Gastrocnemius medialis (tissue), 4 donors: Measurements from ENCODE around the gene SHOC2.

Experiments
- CTCF ChIP-seq, 5 experiments: fragments of 450-650 bp in 3 of 5; fragments of 200-600 bp in 2 of 5; sonication (generic) in 2 of 5; IDR thresholded peaks in 4 of 5; conservative IDR thresholded peaks in 1 of 5; 1 replicate in 4 of 5; 2 replicates in 1 of 5; pipeline ENCODE4 v1.5.1; 2016 to 2019; ENCODE audit warnings: antibody characterized with exemption in 5 of 5, mild to moderate bottlenecking in 3 of 5, moderate library complexity in 3 of 5
- POLR2A ChIP-seq, 2 donors: fragments of 450-650 bp; IDR thresholded peaks; one replicate each; pipeline ENCODE4 v1.6.1; 2017; ENCODE audit warnings: antibody characterized with exemption in 2 of 2, mild to moderate bottlenecking in 2 of 2, moderate library complexity in 2 of 2

GRCh38 chr10:110919971-110920881 lies 822 bp downstream of the SHOC2 start:
- no peak for TF ChIP-seq CTCF (IDR thresholded peaks at IDR 0.05 in 4 of 5, conservative IDR thresholded peaks at IDR 0.05 in 1 of 5)
- TF ChIP-seq POLR2A (IDR thresholded peaks at IDR 0.05), result no peak
